ENCODE measurements around the gene ACTR5. TPM values are rescaled to one million over a fixed set of nuclear protein-coding genes. Genes with fewer than 3 reads are reported as not detected.
A peak's percentile ranks its signal among the peaks of the same experiment; 100 is the strongest.

Gene ACTR5
- total RNA-seq, 1 experiment from 2014 or later: 20.0 TPM

GRCh38 chr20:38728911-38729642, 19.2 kb upstream of the ACTR5 start:
- ChIA-PET CTCF (interaction anchor here (0.6 kb wide), 1 partner anchor 86 kb away, joined by 3 read pairs; no protein-coding TSS in a partner anchor), POLR2A (no interaction called here)
- Mint-ChIP-seq H3K4me3 (ENCODE audit: unreplicated experiment) (no peak overlapping the region), H3K27ac (ENCODE audit: unreplicated experiment) (no peak overlapping the region), H3K36me3 (ENCODE audit: insufficient read depth, unreplicated experiment) (no peaks in the 10 kb centered on the region), H3K27me3 (ENCODE audit: insufficient read depth, unreplicated experiment) (peaks cover 61% of the 10 kb centered on the region), H3K9me3 (ENCODE audit: unreplicated experiment) (no peaks in the 10 kb centered on the region), H3K4me1 (ENCODE audit: low read depth, unreplicated experiment) (peaks cover 12% of the 10 kb centered on the region)
- Histone ChIP-seq H3K9me3 (peaks cover 2% of the 10 kb centered on the region; the same call in 1 of the 2 replicates), H3K27me3 (replicated peaks; ENCODE audit: control insufficient read depth, insufficient read depth, low read length) (peaks cover 8% of the 10 kb centered on the region), H3K36me3 (ENCODE audit: control insufficient read depth, insufficient read depth, low read length) (no peaks in the 10 kb centered on the region), H3K4me1 (peaks cover 17% of the 10 kb centered on the region), H3K4me3 (ENCODE audit: low read depth, low read length) (no peak overlapping the region)
- intact Hi-C loops (cut with micrococcal nuclease; ENCODE audit: unreplicated experiment): no loop called here
- no peak for DNase-seq
- BruUV-seq (replicated peaks): no TSS peak
- no peak for TF ChIP-seq CTCF (IDR thresholded peaks at IDR 0.05; ENCODE audit: insufficient read depth in 1 of 2, low read depth in 1 of 2, low read length in 1 of 2, severe bottlenecking in 1 of 2, unreplicated experiment in 1 of 2)

GRCh38 chr20:38729767-38730166, 18.5 kb upstream of the ACTR5 start:
- peaks cover 12% of the 10 kb centered on the region for H3K4me1 Mint-ChIP-seq (ENCODE audit: low read depth, unreplicated experiment)
- no peak overlapping the region for H3K27ac Mint-ChIP-seq (ENCODE audit: unreplicated experiment)
- intact Hi-C loops (cut with micrococcal nuclease; ENCODE audit: unreplicated experiment): loop anchor here (2.0 kb wide), 1 partner anchor 71 kb away; no protein-coding TSS in a partner anchor
- peaks cover 64% of the 10 kb centered on the region for H3K27me3 Mint-ChIP-seq (ENCODE audit: insufficient read depth, unreplicated experiment)
- no peak overlapping the region for H3K4me3 ChIP-seq (ENCODE audit: low read depth, low read length)
- ChIA-PET CTCF (interaction anchor here (0.6 kb wide), 1 partner anchor 87 kb away, joined by 3 read pairs; no protein-coding TSS in a partner anchor), POLR2A (no interaction called here)
- no peak for DNase-seq
- no peak for TF ChIP-seq CTCF (IDR thresholded peaks at IDR 0.05; ENCODE audit: insufficient read depth in 1 of 2, low read depth in 1 of 2, low read length in 1 of 2, severe bottlenecking in 1 of 2, unreplicated experiment in 1 of 2)
- H3K4me1 ChIP-seq: peaks cover 17% of the 10 kb centered on the region
- no peaks in the 10 kb centered on the region for H3K9me3 Mint-ChIP-seq (ENCODE audit: unreplicated experiment)
- H3K9me3 ChIP-seq: peaks cover 2% of the 10 kb centered on the region; the same call in 1 of the 2 replicates
- H3K27me3 ChIP-seq (replicated peaks; ENCODE audit: control insufficient read depth, insufficient read depth, low read length): peaks cover 8% of the 10 kb centered on the region
- BruUV-seq (replicated peaks): no TSS peak
- no peaks in the 10 kb centered on the region for H3K36me3 Mint-ChIP-seq (ENCODE audit: insufficient read depth, unreplicated experiment)
- peak overlapping the region; percentile 69 for H3K4me3 Mint-ChIP-seq (ENCODE audit: unreplicated experiment)
- no peaks in the 10 kb centered on the region for H3K36me3 ChIP-seq (ENCODE audit: control insufficient read depth, insufficient read depth, low read length)

GRCh38 chr20:38730167-38730988, 17.9 kb upstream of the ACTR5 start:
- no peak for TF ChIP-seq CTCF (IDR thresholded peaks at IDR 0.05; ENCODE audit: insufficient read depth in 1 of 2, low read depth in 1 of 2, low read length in 1 of 2, severe bottlenecking in 1 of 2, unreplicated experiment in 1 of 2)
- Mint-ChIP-seq H3K27ac (ENCODE audit: unreplicated experiment) (no peak overlapping the region), H3K4me3 (ENCODE audit: unreplicated experiment) (peak overlapping the region; percentile 69), H3K9me3 (ENCODE audit: unreplicated experiment) (no peaks in the 10 kb centered on the region), H3K36me3 (ENCODE audit: insufficient read depth, unreplicated experiment) (no peaks in the 10 kb centered on the region), H3K4me1 (ENCODE audit: low read depth, unreplicated experiment) (peaks cover 12% of the 10 kb centered on the region), H3K27me3 (ENCODE audit: insufficient read depth, unreplicated experiment) (peaks cover 65% of the 10 kb centered on the region)
- Histone ChIP-seq H3K4me3 (ENCODE audit: low read depth, low read length) (no peak overlapping the region), H3K27me3 (replicated peaks; ENCODE audit: control insufficient read depth, insufficient read depth, low read length) (peaks cover 9% of the 10 kb centered on the region), H3K4me1 (peaks cover 17% of the 10 kb centered on the region), H3K36me3 (ENCODE audit: control insufficient read depth, insufficient read depth, low read length) (no peaks in the 10 kb centered on the region), H3K9me3 (peaks cover 2% of the 10 kb centered on the region; the same call in 1 of the 2 replicates)
- no TSS peak for BruUV-seq (replicated peaks)
- ChIA-PET CTCF (interaction anchor here (0.6 to 2.3 kb wide), 5 partner anchors 10 to 1144 kb away, joined by 3 to 7 read pairs (median 3); no protein-coding TSS in a partner anchor), POLR2A (no interaction called here)
- DNase-seq: no peak
- intact Hi-C loops (cut with micrococcal nuclease; ENCODE audit: unreplicated experiment): loop anchor here (2.0 kb wide), 1 partner anchor 72 kb away; no protein-coding TSS in a partner anchor

All from Caco-2 (cell line).